H9 (cell line): ENCODE measurements around the gene SELENOF. TPM values are rescaled to one million over a fixed set of nuclear protein-coding genes. Genes with fewer than 3 reads are reported as not detected.

Experiments used
- DNase-seq: peaks from one replicate; pipeline ENCODE4 v3.0.0-alpha.2; 2017
- H2AFZ ChIP-seq: one replicate; pipeline ENCODE4 v1.6.1; 2013; ENCODE audit warnings: mild to moderate bottlenecking, low read length, control low read depth, moderate library complexity
- H2AK5ac ChIP-seq: 2 replicates; pipeline ENCODE4 v1.6.1; 2013; ENCODE audit warnings: low read length, control low read depth, mixed read lengths; ENCODE audit not compliant: insufficient read length
- H2BK120ac ChIP-seq: one replicate; pipeline ENCODE4 v1.6.1; 2013; ENCODE audit warnings: low read depth, mild to moderate bottlenecking, low read length, control low read depth, inconsistent platforms; ENCODE audit not compliant: poor library complexity, severe bottlenecking
- H2BK12ac ChIP-seq: 2 replicates; pipeline ENCODE4 v1.6.1; 2013; ENCODE audit warnings: low read length, control low read depth, mixed read lengths, low read depth; ENCODE audit not compliant: insufficient read length
- H2BK15ac ChIP-seq: 2 replicates; pipeline ENCODE4 v1.6.1; 2013; ENCODE audit warnings: low read depth, low read length, control low read depth
- H2BK20ac ChIP-seq: one replicate; pipeline ENCODE4 v1.6.1; 2013; ENCODE audit warnings: low read depth, mild to moderate bottlenecking, low read length, control low read depth, inconsistent platforms; ENCODE audit not compliant: poor library complexity, severe bottlenecking
- H2BK5ac ChIP-seq: 2 replicates; pipeline ENCODE4 v1.6.1; 2013; ENCODE audit warnings: low read length, control low read depth, mixed read lengths; ENCODE audit not compliant: insufficient read length
- H3K14ac ChIP-seq: 2 replicates; pipeline ENCODE4 v1.6.1; 2013; ENCODE audit warnings: low read length, control low read depth; ENCODE audit not compliant: insufficient read depth
- H3K18ac ChIP-seq: 2 replicates; pipeline ENCODE4 v1.6.1; 2013; ENCODE audit warnings: low read depth, mild to moderate bottlenecking, mixed read lengths, low read length, control low read depth; ENCODE audit not compliant: insufficient read length
- H3K23ac ChIP-seq: 2 replicates; pipeline ENCODE4 v1.6.1; 2013; ENCODE audit warnings: low read length, control low read depth, mixed read lengths, low read depth; ENCODE audit not compliant: insufficient read length
- H3K23me2 ChIP-seq: 2 replicates; pipeline ENCODE4 v1.6.1; 2013; ENCODE audit warnings: low read depth, mild to moderate bottlenecking, mixed read lengths, low read length, control low read depth; ENCODE audit not compliant: insufficient read length, poor library complexity, severe bottlenecking
- H3K27ac ChIP-seq: 2 replicates; pipeline ENCODE4 v1.5.1; 2013; ENCODE audit warnings: low read length, control low read depth, mixed read lengths, low read depth; ENCODE audit not compliant: insufficient read length
- H3K27me3 ChIP-seq: 2 replicates; pipeline ENCODE4 v1.6.1; 2013; ENCODE audit warnings: low read length, control low read depth, inconsistent platforms; ENCODE audit not compliant: insufficient read depth
- H3K4ac ChIP-seq: 2 replicates; pipeline ENCODE4 v1.6.1; 2013; ENCODE audit warnings: low read depth, mild to moderate bottlenecking, control low read depth, inconsistent platforms, low read length, moderate library complexity
- H3K4me1 ChIP-seq: 2 replicates; pipeline ENCODE4 v1.6.1; 2013; ENCODE audit warnings: low read length, control low read depth, inconsistent platforms; ENCODE audit not compliant: insufficient read depth
- H3K4me2 ChIP-seq: 2 replicates; pipeline ENCODE4 v1.6.1; 2013; ENCODE audit warnings: low read length, control low read depth, mixed read lengths; ENCODE audit not compliant: insufficient read length, insufficient read depth
- H3K56ac ChIP-seq: 2 replicates; pipeline ENCODE4 v1.6.1; 2013; ENCODE audit warnings: low read depth, mild to moderate bottlenecking, mixed read lengths, low read length, control low read depth; ENCODE audit not compliant: insufficient read length
- H3K79me1 ChIP-seq: 2 replicates; pipeline ENCODE4 v1.6.1; 2013; ENCODE audit warnings: low read depth, mild to moderate bottlenecking, moderate library complexity, low read length, control low read depth, inconsistent platforms; ENCODE audit not compliant: insufficient read depth, poor library complexity, severe bottlenecking
- H3K79me2 ChIP-seq: 2 replicates; pipeline ENCODE4 v1.6.1; 2013; ENCODE audit warnings: low read length, control low read depth, inconsistent platforms; ENCODE audit not compliant: insufficient read depth
- H3K9ac ChIP-seq: 2 replicates; pipeline ENCODE4 v1.6.1; 2013; ENCODE audit warnings: low read length, control low read depth, mixed read lengths; ENCODE audit not compliant: insufficient read length; ENCODE audit errors: extremely low read depth
- H3K9me3 ChIP-seq: one replicate; pipeline ENCODE4 v1.6.1; 2013; ENCODE audit warnings: low read depth, low read length, inconsistent platforms; ENCODE audit not compliant: control insufficient read depth
- H3T11ph ChIP-seq: one replicate; pipeline ENCODE4 v1.6.1; 2013; ENCODE audit warnings: mild to moderate bottlenecking, low read length, control low read depth, inconsistent platforms
- H4K20me1 ChIP-seq: one replicate; pipeline ENCODE4 v1.6.1; 2013; ENCODE audit not compliant: control insufficient read depth, insufficient read length, insufficient read depth
- H4K5ac ChIP-seq: 2 replicates; pipeline ENCODE4 v1.6.1; 2013; ENCODE audit warnings: low read depth, mild to moderate bottlenecking, mixed read lengths, low read length, control low read depth; ENCODE audit not compliant: insufficient read length
- H4K8ac ChIP-seq: replicated peaks from 2 replicates; pipeline ENCODE4 v1.6.1; 2013; ENCODE audit warnings: low read length, control low read depth, mixed read lengths, low read depth; ENCODE audit not compliant: insufficient read length
- H4K91ac ChIP-seq: 2 replicates; pipeline ENCODE4 v1.6.1; 2013; ENCODE audit warnings: low read depth, mild to moderate bottlenecking, moderate library complexity, mixed read lengths, low read length, control low read depth; ENCODE audit not compliant: insufficient read length
- H3K27ac Mint-ChIP-seq, 3 experiments: 2 replicates in 2 of 3; 3 replicates in 1 of 3; pipeline ENCODE4 v1.8.0; 2020 to 2021; ENCODE audit warnings: mixed read lengths in 3 of 3, mild to moderate bottlenecking in 1 of 3, moderate library complexity in 1 of 3
- H3K27me3 Mint-ChIP-seq: 2 replicates; pipeline ENCODE4 v1.8.0; 2021; ENCODE audit warnings: low read depth, mild to moderate bottlenecking, moderate library complexity, mixed read lengths
- H3K36me3 Mint-ChIP-seq, 3 experiments: 2 replicates in 2 of 3; 3 replicates in 1 of 3; pipeline ENCODE4 v1.8.0; 2020 to 2021; ENCODE audit warnings: low read depth in 3 of 3, mixed read lengths in 3 of 3; ENCODE audit not compliant: insufficient read depth in 1 of 3
- H3K4me1 Mint-ChIP-seq, 2 experiments: 2 replicates each; pipeline ENCODE4 v1.8.0; 2020; ENCODE audit warnings: mixed read lengths in 2 of 2
- H3K4me3 Mint-ChIP-seq, 2 experiments: 2 replicates in 1 of 2; 3 replicates in 1 of 2; pipeline ENCODE4 v1.8.0; 2020 to 2021; ENCODE audit warnings: mild to moderate bottlenecking in 2 of 2, mixed read lengths in 2 of 2, moderate library complexity in 1 of 2
- H3K9me3 Mint-ChIP-seq, 2 experiments: 2 replicates in 1 of 2; 3 replicates in 1 of 2; pipeline ENCODE4 v1.8.0; 2020; ENCODE audit warnings: mild to moderate bottlenecking in 2 of 2, mixed read lengths in 2 of 2, moderate library complexity in 1 of 2
- CTCF ChIP-seq: fragments of 200-600 bp; sonication (generic); conservative IDR thresholded peaks from 3 replicates; pipeline ENCODE4 v1.8.0; 2021; ENCODE audit warnings: antibody characterized with exemption, mild to moderate bottlenecking
- total RNA-seq: library from RNA; stranded (reverse); gene quantifications from 2 replicates; pipeline ENCODE4 v1.2.1, GENCODE V29; 2021

The SELENOF gene
- total RNA-seq, 1 experiment from 2014 or later, result 143 TPM

- Histone ChIP-seq H2AK5ac (no peak overlapping the region), H3K4me2 (no peak overlapping the region), H3K18ac (no peak overlapping the region), H3K23me2 (no peaks in the 10 kb centered on the region), H2BK5ac (no peak overlapping the region), H3T11ph (no peak overlapping the region), H3K9ac (no peak overlapping the region), H3K14ac (no peak overlapping the region), H4K5ac (no peak overlapping the region), H4K20me1 (no peaks in the 10 kb centered on the region), H3K56ac (no peak overlapping the region), H3K79me1 (peaks cover 5% of the 10 kb centered on the region), H3K27ac (no peak overlapping the region), H2AFZ (no peak overlapping the region), H2BK20ac (no peak overlapping the region), H3K4ac (no peak overlapping the region), H3K79me2 (no peaks in the 10 kb centered on the region), H3K4me1 (no peaks in the 10 kb centered on the region), H3K27me3 (no peaks in the 10 kb centered on the region), H2BK12ac (no peak overlapping the region), H3K23ac (no peak overlapping the region), H2BK120ac (no peak overlapping the region), H3K9me3 (no peaks in the 10 kb centered on the region), H4K91ac (no peak overlapping the region), H2BK15ac (no peak overlapping the region), H4K8ac (no peak overlapping the region)
- no peak for DNase-seq
- no peak for TF ChIP-seq CTCF
- Mint-ChIP-seq H3K36me3 (peaks cover 4 to 17% (median 9%) of the 10 kb centered on the region in 3 experiments; a peak in 4 of 7 replicates), H3K27ac (no peak overlapping the region), H3K4me3 (no peak overlapping the region), H3K27me3 (no peaks in the 10 kb centered on the region), H3K9me3 (no peaks in the 10 kb centered on the region), H3K4me1 (peaks cover 12% of the 10 kb centered on the region in 2 experiments)
Measured at GRCh38 chr1:86866665-86867064, 47.3 kb downstream of the SELENOF start.
